Measurements from ENCODE around the gene ETF1. TPM values are rescaled to one million over a fixed set of nuclear protein-coding genes. Genes with fewer than 3 reads are reported as not detected.
"Not testable (repeated sequence)": the region's sequence is repeated elsewhere in the genome, so short reads cannot be mapped to it uniquely, and the experiment has no call there.

The ETF1 gene
- total and polyA plus RNA-seq, 3 experiments from 2014 or later, result 29.4 to 246 (median 239) TPM

- Mint-ChIP-seq H3K9me3 (no peaks in the 10 kb centered on the region), H3K4me1 (no peaks in the 10 kb centered on the region), H3K27me3 (peaks cover 15 to 22% of the 10 kb centered on the region in 2 donors), H3K27ac (no peak overlapping the region), H3K36me3 (no peaks in the 10 kb centered on the region), H3K4me3 (no peak overlapping the region)
- H3K36me3 ChIP-seq (ENCODE audit: insufficient read depth, low read length), result no peaks in the 10 kb centered on the region
- ChIA-PET POLR2A (no interaction called here), CTCF (no interaction called here)
- H3K27me3 ChIP-seq (ENCODE audit: insufficient read depth, low read length, poor library complexity, severe bottlenecking), result no peaks in the 10 kb centered on the region
- DNase-seq, result no peak
- no peaks in the 10 kb centered on the region for H3K9me3 ChIP-seq (ENCODE audit: low read length)
- no peaks in the 10 kb centered on the region for H3K4me1 ChIP-seq (ENCODE audit: insufficient read depth, low read length)
- H3K27ac ChIP-seq (ENCODE audit: low read depth, low read length), result no peak overlapping the region
- no peak overlapping the region for H3K4me3 ChIP-seq (ENCODE audit: low read length)
Observed at GRCh38 chr5:138476918-138477317, 66.1 kb downstream of the ETF1 start.

- CTCF ChIA-PET, result interaction anchor here (1.8 kb wide), 1 partner anchor 10 kb away, joined by 4 read pairs; no protein-coding TSS in a partner anchor
- DNase-seq; H3K4me1 ChIP-seq (ENCODE audit: insufficient read depth, low read length); H3K36me3 ChIP-seq (ENCODE audit: insufficient read depth, low read length); H3K4me3 Mint-ChIP-seq; H3K36me3 Mint-ChIP-seq; H3K27ac Mint-ChIP-seq; POLR2A ChIA-PET; H3K27me3 ChIP-seq (ENCODE audit: insufficient read depth, low read length, poor library complexity, severe bottlenecking); H3K4me1 Mint-ChIP-seq; H3K9me3 Mint-ChIP-seq; H3K9me3 ChIP-seq (ENCODE audit: low read length); H3K4me3 ChIP-seq (ENCODE audit: low read length); H3K27ac ChIP-seq (ENCODE audit: low read depth, low read length): not testable (repeated sequence)
- H3K27me3 Mint-ChIP-seq, result peaks cover 8 to 17% of the 10 kb centered on the region in 2 donors
Observed at GRCh38 chr5:138473151-138473550, 69.9 kb downstream of the ETF1 start.

GRCh38 chr5:138472353-138472752 is 70.7 kb downstream of the ETF1 start:
- no peak overlapping the region for H3K4me3 ChIP-seq (ENCODE audit: low read length)
- ChIA-PET CTCF (interaction anchor here (1.8 kb wide), 1 partner anchor 9 kb away, joined by 4 read pairs; no protein-coding TSS in a partner anchor), POLR2A (no interaction called here)
- no peaks in the 10 kb centered on the region for H3K27me3 ChIP-seq (ENCODE audit: insufficient read depth, low read length, poor library complexity, severe bottlenecking)
- DNase-seq, result no peak
- Mint-ChIP-seq H3K27me3 (peaks cover 8 to 15% of the 10 kb centered on the region in 2 donors), H3K36me3 (peaks cover 0 to 5% (median 5%) of the 10 kb centered on the region in 3 donors), H3K9me3 (no peaks in the 10 kb centered on the region), H3K4me3 (peak overlapping the region in 1 of 7 donors; percentile 20), H3K27ac (no peak overlapping the region), H3K4me1 (peaks cover 9 to 16% (median 14%) of the 10 kb centered on the region in 3 donors)
- no peaks in the 10 kb centered on the region for H3K36me3 ChIP-seq (ENCODE audit: insufficient read depth, low read length)
- no peaks in the 10 kb centered on the region for H3K9me3 ChIP-seq (ENCODE audit: low read length)
- H3K27ac ChIP-seq (ENCODE audit: low read depth, low read length), result no peak overlapping the region
- peaks cover 5% of the 10 kb centered on the region for H3K4me1 ChIP-seq (ENCODE audit: insufficient read depth, low read length)

GRCh38 chr5:138471052-138471361 is 72.0 kb downstream of the ETF1 start:
- no peak for DNase-seq
- H3K36me3 Mint-ChIP-seq, result peaks cover 0 to 9% (median 8%) of the 10 kb centered on the region in 3 donors
- no peak overlapping the region for H3K27ac ChIP-seq (ENCODE audit: low read depth, low read length)
- H3K4me1 Mint-ChIP-seq, result peaks cover 18 to 25% (median 25%) of the 10 kb centered on the region in 3 donors
- ChIA-PET CTCF (no interaction called here), POLR2A (no interaction called here)
- H3K27me3 Mint-ChIP-seq, result peaks cover 1 to 5% of the 10 kb centered on the region in 2 donors
- no peaks in the 10 kb centered on the region for H3K9me3 Mint-ChIP-seq
- peaks cover 16% of the 10 kb centered on the region for H3K4me1 ChIP-seq (ENCODE audit: insufficient read depth, low read length)
- H3K27ac Mint-ChIP-seq, result peak overlapping the region in 2 of 8 donors; percentile 18 to 24
- H3K36me3 ChIP-seq (ENCODE audit: insufficient read depth, low read length), result no peaks in the 10 kb centered on the region
- H3K4me3 Mint-ChIP-seq, result peak overlapping the region in 1 of 7 donors; percentile 51
- H3K4me3 ChIP-seq (ENCODE audit: low read length), result no peak overlapping the region
- H3K27me3 ChIP-seq (ENCODE audit: insufficient read depth, low read length, poor library complexity, severe bottlenecking), result no peaks in the 10 kb centered on the region
- no peaks in the 10 kb centered on the region for H3K9me3 ChIP-seq (ENCODE audit: low read length)

- no peak for DNase-seq
- peak overlapping the region in 1 of 7 donors; percentile 51 for H3K4me3 Mint-ChIP-seq
- ChIA-PET POLR2A (no interaction called here), CTCF (no interaction called here)
- H3K36me3 Mint-ChIP-seq, result peaks cover 0 to 10% (median 8%) of the 10 kb centered on the region in 3 donors
- Histone ChIP-seq H3K27me3 (ENCODE audit: insufficient read depth, low read length, poor library complexity, severe bottlenecking) (no peaks in the 10 kb centered on the region), H3K36me3 (ENCODE audit: insufficient read depth, low read length) (no peaks in the 10 kb centered on the region), H3K4me3 (ENCODE audit: low read length) (no peak overlapping the region), H3K4me1 (ENCODE audit: insufficient read depth, low read length) (peaks cover 19% of the 10 kb centered on the region), H3K9me3 (ENCODE audit: low read length) (no peaks in the 10 kb centered on the region), H3K27ac (ENCODE audit: low read depth, low read length) (no peak overlapping the region)
- H3K9me3 Mint-ChIP-seq, result no peaks in the 10 kb centered on the region
- peak overlapping the region in 2 of 8 donors; percentile 18 to 54 for H3K27ac Mint-ChIP-seq
- peaks cover 18 to 25% (median 25%) of the 10 kb centered on the region in 3 donors for H3K4me1 Mint-ChIP-seq
- peaks cover 0 to 3% of the 10 kb centered on the region in 2 donors for H3K27me3 Mint-ChIP-seq
Observed at GRCh38 chr5:138470322-138471051, 72.5 kb downstream of the ETF1 start.

GRCh38 chr5:138469540-138470321 is 73.3 kb downstream of the ETF1 start:
- ChIA-PET CTCF (no interaction called here), POLR2A (no interaction called here)
- Mint-ChIP-seq H3K27me3 (peaks cover 0 to 1% of the 10 kb centered on the region in 2 donors), H3K27ac (peak overlapping the region in 3 of 8 donors; percentile 25 to 54 (median 37)), H3K9me3 (no peaks in the 10 kb centered on the region), H3K36me3 (peaks cover 0 to 10% (median 8%) of the 10 kb centered on the region in 3 donors), H3K4me1 (peaks cover 18 to 25% (median 25%) of the 10 kb centered on the region in 3 donors), H3K4me3 (no peak overlapping the region)
- no peaks in the 10 kb centered on the region for H3K36me3 ChIP-seq (ENCODE audit: insufficient read depth, low read length)
- no peak overlapping the region for H3K27ac ChIP-seq (ENCODE audit: low read depth, low read length)
- no peak overlapping the region for H3K4me3 ChIP-seq (ENCODE audit: low read length)
- H3K9me3 ChIP-seq (ENCODE audit: low read length), result no peaks in the 10 kb centered on the region
- peak in 1 of 5 donors; percentile 42 for DNase-seq
- H3K27me3 ChIP-seq (ENCODE audit: insufficient read depth, low read length, poor library complexity, severe bottlenecking), result no peaks in the 10 kb centered on the region
- peaks cover 19% of the 10 kb centered on the region for H3K4me1 ChIP-seq (ENCODE audit: insufficient read depth, low read length)

GRCh38 chr5:138468966-138469539 is 74.0 kb downstream of the ETF1 start:
- peaks cover 18 to 28% (median 25%) of the 10 kb centered on the region in 3 donors for H3K4me1 Mint-ChIP-seq
- peak overlapping the region in 1 of 7 donors; percentile 2 for H3K4me3 Mint-ChIP-seq
- H3K27me3 Mint-ChIP-seq, result peaks cover 0 to 1% of the 10 kb centered on the region in 2 donors
- ChIA-PET CTCF (no interaction called here), POLR2A (no interaction called here)
- Histone ChIP-seq H3K4me1 (ENCODE audit: insufficient read depth, low read length) (peaks cover 19% of the 10 kb centered on the region), H3K27ac (ENCODE audit: low read depth, low read length) (no peak overlapping the region), H3K27me3 (ENCODE audit: insufficient read depth, low read length, poor library complexity, severe bottlenecking) (no peaks in the 10 kb centered on the region), H3K4me3 (ENCODE audit: low read length) (no peak overlapping the region), H3K9me3 (ENCODE audit: low read length) (no peaks in the 10 kb centered on the region), H3K36me3 (ENCODE audit: insufficient read depth, low read length) (no peaks in the 10 kb centered on the region)
- H3K27ac Mint-ChIP-seq, result peak overlapping the region in 3 of 8 donors; percentile 37 to 83 (median 41)
- peak in 1 of 5 donors; percentile 41 for DNase-seq
- peaks cover 0 to 10% (median 8%) of the 10 kb centered on the region in 3 donors for H3K36me3 Mint-ChIP-seq
- H3K9me3 Mint-ChIP-seq, result no peaks in the 10 kb centered on the region
